OCI-LY1 (cell line): ENCODE results near the gene MRPL23.

ENCODE experiments used
- EZH2 ChIP-seq: fragments of 200-600 bp; sonication (generic), shearing (Covaris generic); IDR thresholded peaks from 2 replicates; pipeline ENCODE4 v1.8.0; 2017; ENCODE audit warnings: borderline replicate concordance, mixed run types, mild to moderate bottlenecking, antibody characterized with exemption, low read length, moderate library complexity, mixed read lengths
- TF ChIP-seq, protein P1 (sequence below): fragments of 200-600 bp; sonication (generic), shearing (Covaris generic); IDR thresholded peaks from 2 replicates; pipeline ENCODE4 v1.5.1; 2017; ENCODE audit warnings: mild to moderate bottlenecking, antibody characterized with exemption, low read length, moderate library complexity, mixed read lengths

DNA sequence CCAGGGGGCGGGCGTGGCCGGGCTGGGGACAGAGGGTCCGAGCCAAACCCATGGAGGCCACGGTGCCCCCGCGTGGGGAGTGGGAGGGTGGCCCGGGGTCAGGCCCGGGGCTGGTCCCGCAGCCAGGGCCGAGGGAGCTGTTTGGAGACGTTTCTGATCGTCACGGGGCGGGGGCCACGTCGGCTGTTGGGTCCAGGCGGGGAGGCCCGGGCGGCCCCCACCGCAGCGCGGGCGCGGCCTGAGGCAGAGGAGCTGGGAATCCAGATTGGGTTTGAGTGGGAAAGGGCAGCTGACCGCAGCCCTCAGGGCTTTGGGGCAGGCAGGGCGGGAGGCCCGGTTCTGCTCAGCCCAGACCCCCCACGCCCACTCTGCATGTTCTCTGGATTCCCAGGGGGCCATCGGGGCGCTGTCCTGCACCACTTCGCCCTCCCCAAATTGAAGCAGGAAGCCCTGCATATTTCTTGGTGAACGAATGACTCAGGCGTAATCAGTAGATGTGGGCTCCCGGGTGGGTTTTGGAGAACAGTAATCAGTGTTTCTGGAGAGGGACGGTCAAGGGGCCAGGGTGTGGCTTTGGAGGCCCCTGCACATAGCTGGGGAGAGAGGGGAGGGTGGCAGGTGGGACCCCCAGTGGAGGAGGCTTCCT lies 583 bp downstream of the MRPL23 start:
- TF ChIP-seq, protein P1, sequence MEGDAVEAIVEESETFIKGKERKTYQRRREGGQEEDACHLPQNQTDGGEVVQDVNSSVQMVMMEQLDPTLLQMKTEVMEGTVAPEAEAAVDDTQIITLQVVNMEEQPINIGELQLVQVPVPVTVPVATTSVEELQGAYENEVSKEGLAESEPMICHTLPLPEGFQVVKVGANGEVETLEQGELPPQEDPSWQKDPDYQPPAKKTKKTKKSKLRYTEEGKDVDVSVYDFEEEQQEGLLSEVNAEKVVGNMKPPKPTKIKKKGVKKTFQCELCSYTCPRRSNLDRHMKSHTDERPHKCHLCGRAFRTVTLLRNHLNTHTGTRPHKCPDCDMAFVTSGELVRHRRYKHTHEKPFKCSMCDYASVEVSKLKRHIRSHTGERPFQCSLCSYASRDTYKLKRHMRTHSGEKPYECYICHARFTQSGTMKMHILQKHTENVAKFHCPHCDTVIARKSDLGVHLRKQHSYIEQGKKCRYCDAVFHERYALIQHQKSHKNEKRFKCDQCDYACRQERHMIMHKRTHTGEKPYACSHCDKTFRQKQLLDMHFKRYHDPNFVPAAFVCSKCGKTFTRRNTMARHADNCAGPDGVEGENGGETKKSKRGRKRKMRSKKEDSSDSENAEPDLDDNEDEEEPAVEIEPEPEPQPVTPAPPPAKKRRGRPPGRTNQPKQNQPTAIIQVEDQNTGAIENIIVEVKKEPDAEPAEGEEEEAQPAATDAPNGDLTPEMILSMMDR = no peak
- no peak for TF ChIP-seq EZH2
